ENCODE measurements around the gene PPP1R9A.
A peak's percentile ranks its signal among the peaks of the same experiment; 100 is the strongest.

The PPP1R9A gene

DNA sequence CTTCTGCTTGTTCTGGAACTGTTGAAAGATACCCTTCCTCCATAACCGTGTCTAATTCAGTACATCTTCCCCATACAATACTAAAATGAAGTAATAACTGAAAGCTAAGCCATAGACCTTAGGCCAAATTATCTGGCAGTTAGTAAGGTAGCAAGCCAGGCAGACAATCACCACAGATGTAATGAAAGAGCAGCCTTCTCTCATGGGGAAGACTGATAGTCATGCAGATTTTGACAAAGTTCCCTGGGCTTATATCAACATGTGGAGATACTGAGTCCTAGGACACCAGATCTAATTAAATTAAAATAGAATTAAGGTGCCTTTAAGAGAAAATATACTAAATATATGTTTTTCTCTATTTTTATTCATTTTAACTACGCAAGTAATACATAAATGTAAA lies 355.5 kb downstream of the PPP1R9A start:
- H3K4me3 ChIP-seq (ENCODE audit: low read depth, low read length): no peak overlapping the region
- DNase-seq (ENCODE audit: low read depth): no peak
- no peak for TF ChIP-seq CTCF (IDR thresholded peaks at IDR 0.05; ENCODE audit: low read depth, low read length, missing control alignments)
- in situ Hi-C loops (cut with HindIII; ENCODE audit: low sequenced_read_pairs): no loop called here

DNA sequence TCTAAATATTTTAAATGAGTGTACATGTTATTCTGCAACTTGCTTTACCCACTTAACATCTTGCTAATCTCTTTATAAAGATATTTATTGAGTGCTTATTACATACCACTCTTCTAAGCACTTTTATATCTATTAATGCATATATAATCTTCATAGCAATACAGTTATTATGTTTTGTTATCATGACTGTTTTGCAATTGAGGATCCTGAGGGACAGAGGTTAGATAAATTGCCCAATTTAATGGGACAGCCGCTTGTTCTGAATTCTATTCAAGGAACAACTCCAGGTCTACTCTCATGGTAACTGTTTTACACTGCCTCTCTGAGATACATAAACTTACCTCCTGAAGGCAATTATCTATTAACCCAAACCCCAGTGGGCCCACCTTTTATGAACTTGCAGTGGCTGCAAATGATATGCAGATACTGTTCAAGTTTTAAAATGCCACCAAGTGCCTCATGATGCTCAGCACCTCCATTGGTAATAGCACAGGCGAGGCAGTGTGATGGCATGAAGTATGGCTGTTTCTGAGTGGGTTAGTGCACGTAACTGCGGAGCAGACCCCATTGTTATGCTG lies 356.5 kb downstream of the PPP1R9A start:
- in situ Hi-C loops (cut with HindIII; ENCODE audit: low sequenced_read_pairs): no loop called here
- H3K4me3 ChIP-seq (ENCODE audit: low read depth, low read length): no peak overlapping the region
- no peak for DNase-seq (ENCODE audit: low read depth)
- TF ChIP-seq CTCF (IDR thresholded peaks at IDR 0.05; ENCODE audit: low read depth, low read length, missing control alignments): no peak

GRCh38 chr7:95264363-95264891 lies 357.0 kb downstream of the PPP1R9A start:
- in situ Hi-C loops (cut with HindIII; ENCODE audit: low sequenced_read_pairs): no loop called here
- H3K4me3 ChIP-seq (ENCODE audit: low read depth, low read length): no peak overlapping the region
- TF ChIP-seq CTCF (IDR thresholded peaks at IDR 0.05; ENCODE audit: low read depth, low read length, missing control alignments): no peak
- DNase-seq (ENCODE audit: low read depth): peak; percentile 35

- no peak for TF ChIP-seq CTCF (IDR thresholded peaks at IDR 0.05; ENCODE audit: low read depth, low read length, missing control alignments)
- H3K4me3 ChIP-seq (ENCODE audit: low read depth, low read length): no peak overlapping the region
- no peak for DNase-seq (ENCODE audit: low read depth)
- in situ Hi-C loops (cut with HindIII; ENCODE audit: low sequenced_read_pairs): no loop called here
These were observed 358.2 kb downstream of the PPP1R9A start for GRCh38 chr7:95265634-95266033.

DNA sequence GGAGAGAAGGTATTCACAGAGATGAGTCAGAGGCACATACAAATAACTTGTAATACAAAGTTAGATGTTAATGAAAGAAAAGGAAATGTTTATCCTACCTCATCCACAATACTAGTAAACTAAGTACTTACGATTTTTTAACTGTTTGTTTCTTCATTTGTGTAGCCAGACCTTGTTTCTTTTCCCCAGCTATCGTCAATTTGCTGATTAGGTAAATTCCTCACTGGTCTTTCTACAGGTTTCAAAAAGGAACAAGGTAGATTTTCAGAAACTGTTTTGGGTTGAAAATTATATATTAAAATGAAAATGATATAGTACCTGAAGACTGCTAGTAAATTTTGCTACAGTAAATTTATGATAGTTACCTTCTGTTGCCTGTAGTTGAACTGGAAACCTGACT lies 360.4 kb downstream of the PPP1R9A start:
- in situ Hi-C loops (cut with HindIII; ENCODE audit: low sequenced_read_pairs): no loop called here
- TF ChIP-seq CTCF (IDR thresholded peaks at IDR 0.05; ENCODE audit: low read depth, low read length, missing control alignments): no peak
- no peak overlapping the region for H3K4me3 ChIP-seq (ENCODE audit: low read depth, low read length)
- DNase-seq (ENCODE audit: low read depth): no peak

- no peak overlapping the region for H3K4me3 ChIP-seq (ENCODE audit: low read depth, low read length)
- in situ Hi-C loops (cut with HindIII; ENCODE audit: low sequenced_read_pairs): no loop called here
- TF ChIP-seq CTCF (IDR thresholded peaks at IDR 0.05; ENCODE audit: low read depth, low read length, missing control alignments): no peak
- no peak for DNase-seq (ENCODE audit: low read depth)
These were observed 362.2 kb downstream of the PPP1R9A start for GRCh38 chr7:95269640-95270039.

Data from astrocyte of the cerebellum (primary cell).